Activated CD4-positive, alpha-beta T cell treated with anti-CD3 and anti-CD28 coated beads for 1 hour (primary cell): Measurements from ENCODE around the gene MLC1.

Experiments
- DNase-seq: peaks from one replicate; pipeline ENCODE4 v3.0.0-alpha.2; 2020

MLC1 gene

DNA sequence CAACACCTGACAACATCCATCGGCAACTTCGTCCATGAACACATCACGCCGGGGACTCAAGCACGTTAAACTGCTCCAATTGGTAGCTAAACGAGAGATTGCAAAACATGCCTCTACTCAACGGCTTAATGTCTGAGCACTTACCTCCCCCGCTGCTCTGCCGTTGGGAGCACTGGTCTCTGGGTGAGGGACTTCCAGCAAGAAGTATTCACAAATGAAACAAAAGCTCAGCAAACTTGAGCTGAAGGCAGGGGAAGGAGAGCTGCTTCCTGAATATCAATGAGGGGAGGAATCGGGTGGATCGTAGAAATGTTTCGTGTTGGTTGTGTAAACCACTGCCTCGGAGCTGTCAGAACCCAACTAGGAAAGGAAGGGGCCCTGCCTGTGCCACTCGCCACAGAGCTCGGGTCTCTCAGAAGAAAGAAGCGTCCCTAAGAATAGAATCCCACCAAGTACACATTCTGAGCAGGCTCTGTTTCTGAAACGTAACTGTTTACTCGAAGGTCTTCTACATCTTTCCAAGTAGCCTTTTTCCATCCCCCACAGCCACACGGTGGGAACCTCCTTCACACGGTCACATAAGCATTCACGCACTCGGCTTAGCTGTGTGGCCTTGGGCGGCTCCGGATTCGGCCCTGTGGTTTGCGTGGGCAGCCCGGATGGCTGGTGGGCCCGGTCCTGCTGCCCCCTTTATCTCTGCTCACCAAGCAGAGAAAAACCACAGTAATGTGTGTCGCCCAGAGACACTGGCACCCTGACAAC lies at the start of gene MLC1:
Gene MLC1 (minus strand): TSS at position 216 of the 762 bp plus-strand sequence. CDS start 524 bp downstream, outside the sequence.
- DNase-seq: no peak

DNA sequence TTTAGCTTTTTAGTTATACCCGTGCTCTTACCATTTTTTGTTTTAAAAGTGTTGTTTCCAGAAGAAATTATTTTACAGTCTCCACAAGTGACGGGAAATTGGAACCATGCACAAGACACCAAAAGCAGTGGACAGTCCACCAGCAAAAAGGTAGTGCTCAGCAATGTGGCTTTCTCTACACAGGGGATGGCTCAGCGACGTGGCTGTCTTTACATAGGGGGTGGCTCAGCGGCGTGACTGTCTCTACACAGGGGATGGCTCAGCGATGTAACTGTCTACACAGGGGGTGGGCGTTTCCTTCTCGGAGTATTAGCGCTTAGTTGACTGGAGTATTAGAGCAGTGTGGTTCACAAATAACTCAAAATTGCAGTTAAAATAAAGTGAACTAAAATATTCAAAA lies 49.3 kb upstream of the MLC1 start:
- DNase-seq: no peak

DNA sequence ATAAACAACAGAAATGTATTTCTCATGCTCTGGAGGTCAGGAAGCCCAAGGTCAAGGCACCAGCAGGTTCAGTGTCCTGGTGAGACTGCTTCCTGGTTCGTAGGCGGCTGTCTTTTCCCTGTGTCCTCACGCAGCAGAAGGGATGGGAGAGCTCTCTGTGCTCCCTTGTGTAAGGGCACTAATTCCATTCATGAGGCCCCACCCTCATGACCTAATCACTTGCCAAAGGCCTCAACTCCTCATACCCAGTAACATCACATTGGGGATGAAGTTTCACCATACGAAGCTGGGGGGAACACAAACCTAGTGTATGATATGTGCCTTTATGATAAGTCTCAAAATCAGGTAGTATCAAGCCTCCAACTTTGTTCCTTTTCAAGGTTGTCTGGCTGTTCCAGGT lies 46.7 kb upstream of the MLC1 start:
- no peak for DNase-seq

DNA sequence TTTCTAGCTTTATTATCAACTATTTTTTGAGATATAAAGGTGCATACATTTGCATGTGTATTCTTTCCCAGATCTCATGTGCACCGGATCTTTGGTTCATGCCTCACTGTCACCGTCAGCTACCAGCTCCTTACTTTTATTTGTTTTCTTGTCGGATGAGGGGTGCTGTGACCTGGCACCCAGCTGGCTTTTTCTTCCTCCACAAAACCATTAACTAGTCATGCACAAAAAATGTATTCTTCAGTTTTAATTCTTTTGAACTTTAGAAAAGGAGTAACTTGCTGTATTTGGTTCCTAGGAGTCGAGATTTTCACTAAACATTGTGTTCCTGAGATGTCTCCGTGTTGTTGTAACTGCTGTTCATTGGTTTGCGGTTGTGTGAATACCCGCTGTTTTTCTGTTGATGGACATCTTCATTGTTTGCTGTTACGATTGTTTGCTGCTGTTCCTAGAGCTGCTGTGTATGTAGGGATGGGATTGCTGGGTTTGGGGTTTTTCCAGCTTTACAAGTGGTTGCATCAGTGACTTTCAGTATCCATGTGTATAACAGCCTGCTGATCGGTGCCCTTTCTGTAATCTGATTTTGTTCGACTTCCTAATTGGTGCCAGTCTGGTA lies 44.0 kb upstream of the MLC1 start:
- DNase-seq: no peak

DNA sequence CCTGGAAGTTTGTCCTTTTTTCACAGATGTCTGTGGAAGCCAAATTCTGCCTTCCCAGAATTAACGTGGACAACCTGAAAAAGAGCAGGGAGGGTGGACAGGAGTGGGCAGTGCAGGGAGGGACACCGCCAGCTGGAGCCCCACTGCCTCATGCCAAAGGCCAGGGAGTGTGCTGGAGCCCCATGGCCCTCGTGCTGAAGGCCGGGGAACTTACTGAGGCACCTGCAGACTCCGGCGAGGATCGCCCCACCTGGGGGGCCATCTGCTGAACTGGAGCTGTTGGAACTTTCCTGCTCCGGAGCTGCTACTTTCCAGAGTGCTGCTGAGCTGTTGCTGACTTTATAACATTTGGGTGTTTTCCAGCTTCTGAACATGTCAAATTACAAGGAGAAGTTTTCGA lies 39.8 kb upstream of the MLC1 start:
- no peak for DNase-seq

DNA sequence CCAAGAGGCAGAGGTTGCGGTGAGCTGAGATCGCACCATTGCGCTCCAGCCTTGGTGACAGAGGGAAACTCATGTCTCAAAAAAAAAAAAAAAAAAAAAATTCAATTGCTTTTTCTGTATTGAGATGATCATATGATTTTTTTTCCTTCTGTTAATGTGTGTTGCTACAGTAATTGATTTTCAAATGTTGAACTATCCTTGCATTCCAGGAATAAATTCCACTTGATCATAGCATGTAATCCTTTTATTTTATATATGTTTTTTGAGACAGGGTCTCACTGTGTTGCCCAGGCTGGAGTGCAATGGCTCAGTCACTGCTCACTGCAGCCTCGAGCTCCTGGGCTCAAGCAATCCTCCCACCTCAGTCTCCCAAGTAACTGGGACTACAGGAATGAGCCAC lies 37.9 kb upstream of the MLC1 start:
- DNase-seq: no peak

DNA sequence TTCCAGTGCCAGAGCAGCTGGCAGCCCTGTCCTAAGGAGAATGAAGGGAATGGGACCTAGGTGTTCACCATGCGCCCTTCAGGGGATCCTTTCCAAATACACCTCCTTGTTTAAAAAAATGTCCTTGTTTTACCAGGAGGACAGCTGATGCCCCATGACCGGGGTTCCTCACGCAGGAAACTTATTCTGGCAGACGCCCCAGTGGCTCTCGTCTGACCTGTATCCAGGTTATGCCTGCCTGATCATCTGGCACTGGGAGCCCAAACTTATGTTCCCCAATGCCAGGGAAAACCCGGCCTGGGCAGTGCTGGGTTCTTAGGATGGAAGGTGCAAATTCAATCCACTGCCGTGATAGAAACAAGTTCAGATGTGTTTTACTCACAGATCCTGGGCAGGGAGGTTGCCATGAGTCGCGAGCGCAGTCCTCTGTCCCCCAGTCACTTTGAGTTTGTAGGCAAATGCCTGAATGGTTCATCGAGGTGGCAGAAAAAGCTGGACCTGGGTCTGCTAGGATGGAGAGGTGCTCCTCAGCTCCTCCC lies 36.0 kb upstream of the MLC1 start:
- no peak for DNase-seq

DNA sequence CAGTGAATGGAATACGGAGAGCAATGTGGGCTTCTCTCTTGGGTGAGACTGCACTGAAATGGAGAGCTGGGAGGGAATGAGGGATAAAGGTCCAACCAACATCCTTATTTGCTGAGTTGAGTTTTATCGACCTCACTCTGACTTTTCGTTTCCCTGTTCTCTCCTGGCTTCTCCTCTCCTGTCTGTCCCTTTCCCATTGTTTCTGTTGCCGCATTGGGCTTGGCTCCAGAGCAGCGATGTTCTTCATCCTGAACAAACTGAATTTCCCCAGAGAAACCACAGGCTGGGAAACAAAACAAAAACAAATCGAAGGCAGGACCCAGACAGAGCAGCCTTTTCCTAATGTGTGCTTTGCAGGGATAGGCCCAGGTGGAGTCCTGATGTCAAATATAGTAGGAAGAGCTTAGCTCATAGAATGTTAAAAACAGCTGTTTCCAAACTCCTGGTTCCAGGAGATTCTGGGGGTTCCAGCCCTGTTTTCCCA lies 34.6 kb upstream of the MLC1 start:
- DNase-seq: no peak

DNA sequence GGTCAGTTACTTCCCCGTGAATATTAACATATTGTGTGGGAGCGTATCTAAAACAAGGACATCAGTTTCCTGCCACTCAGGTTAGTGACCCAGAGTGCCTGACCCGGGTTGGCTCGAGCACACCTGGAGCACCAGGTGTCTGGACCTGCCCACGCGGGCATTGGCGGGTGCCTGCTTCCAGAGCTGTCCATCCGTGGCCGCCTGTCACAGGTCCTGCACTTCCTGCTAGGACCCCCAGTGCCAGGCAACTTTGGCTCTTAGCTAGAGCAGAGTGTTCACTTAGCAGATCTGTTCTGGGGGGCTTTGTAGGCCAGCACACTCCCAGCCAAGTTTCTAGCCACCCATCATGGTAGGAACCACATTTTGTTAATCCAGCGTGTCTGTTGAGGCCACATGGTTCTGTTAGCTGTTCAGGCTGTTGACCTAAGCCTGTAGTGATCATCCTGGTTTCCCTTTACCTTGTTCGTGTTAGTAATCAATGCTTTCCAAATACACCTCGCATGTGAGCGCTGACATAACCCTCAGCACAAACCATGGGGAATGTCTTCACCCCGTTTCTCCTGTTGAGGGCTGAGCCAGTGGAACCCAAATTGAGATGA lies 34.0 kb upstream of the MLC1 start:
- DNase-seq: no peak

DNA sequence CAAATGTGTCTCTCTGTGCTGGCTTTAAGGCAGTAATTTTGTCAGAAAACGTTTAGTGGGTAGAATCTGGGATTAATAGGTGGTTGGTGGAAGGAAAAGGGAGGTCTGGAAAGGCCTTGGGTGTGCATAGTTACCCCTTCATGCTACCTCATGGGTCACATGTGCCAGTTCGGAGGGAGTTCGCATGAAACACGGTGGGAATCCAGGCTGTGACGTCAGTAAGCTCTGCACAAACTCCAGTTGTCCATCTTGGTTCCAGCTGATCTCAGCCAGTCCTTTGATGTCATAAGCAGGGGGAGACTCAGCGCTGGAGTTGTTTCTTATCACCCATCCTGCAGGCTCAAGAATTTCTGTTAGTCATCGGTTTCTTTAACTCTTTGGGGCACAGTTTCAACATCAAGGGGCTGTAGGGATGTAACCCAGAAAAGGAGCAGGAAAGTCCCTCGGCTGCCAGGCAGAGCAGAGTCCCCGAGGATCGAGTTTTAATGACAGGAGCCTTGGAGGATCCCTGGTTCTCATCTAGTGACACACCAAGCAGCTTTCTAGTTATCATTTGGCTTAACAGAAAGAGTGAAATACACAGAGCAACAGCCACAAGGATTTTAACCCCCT lies 33.4 kb upstream of the MLC1 start:
- DNase-seq: no peak

DNA sequence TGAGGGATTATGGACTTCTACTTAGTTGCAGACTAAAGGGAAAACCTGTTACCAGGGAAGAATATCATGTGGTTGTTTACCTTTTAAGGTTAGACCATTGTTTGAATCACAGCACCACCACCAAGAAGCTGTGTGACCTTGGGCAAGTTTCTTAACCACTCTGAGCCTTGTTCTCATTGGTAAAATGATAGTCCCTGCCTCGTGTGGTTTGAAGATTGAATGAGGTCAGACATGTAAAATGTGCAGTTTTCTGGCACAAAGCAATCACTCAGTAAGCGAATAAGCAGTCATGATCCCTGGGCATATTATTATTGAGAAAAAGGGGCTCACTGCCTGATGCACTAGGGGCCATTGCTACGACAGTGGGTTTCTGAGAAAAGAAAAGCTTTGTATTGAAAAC lies 32.9 kb upstream of the MLC1 start:
- DNase-seq: no peak

DNA sequence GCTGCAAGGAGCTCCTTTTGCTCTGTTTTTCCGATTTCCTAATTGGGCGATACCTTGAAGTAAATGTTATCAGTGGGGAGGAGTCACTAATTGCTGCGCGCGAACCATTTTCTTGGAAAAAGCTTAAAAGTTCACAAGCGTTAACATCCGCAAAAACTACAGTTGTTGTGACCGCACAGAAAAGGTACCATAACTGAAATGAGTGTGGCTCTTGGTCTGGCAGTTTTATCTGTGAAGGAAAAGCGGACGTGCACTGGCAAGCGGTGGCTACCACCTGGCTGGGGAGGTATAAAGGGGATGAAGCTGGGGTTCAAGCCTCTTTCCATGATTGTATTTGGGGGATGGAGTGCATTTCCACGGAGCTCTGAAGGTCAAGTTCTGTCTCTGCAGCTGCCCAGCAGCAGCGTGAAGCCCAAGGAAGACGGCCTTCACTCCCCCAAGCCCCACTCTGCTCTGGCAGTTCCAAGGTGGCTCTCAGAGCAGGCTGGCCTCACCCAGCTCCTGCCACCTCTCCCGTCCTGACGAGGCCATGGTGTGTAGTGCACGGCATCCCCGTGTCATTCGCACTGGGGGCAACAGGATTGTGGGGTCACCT lies 32.0 kb upstream of the MLC1 start:
- DNase-seq: no peak

DNA sequence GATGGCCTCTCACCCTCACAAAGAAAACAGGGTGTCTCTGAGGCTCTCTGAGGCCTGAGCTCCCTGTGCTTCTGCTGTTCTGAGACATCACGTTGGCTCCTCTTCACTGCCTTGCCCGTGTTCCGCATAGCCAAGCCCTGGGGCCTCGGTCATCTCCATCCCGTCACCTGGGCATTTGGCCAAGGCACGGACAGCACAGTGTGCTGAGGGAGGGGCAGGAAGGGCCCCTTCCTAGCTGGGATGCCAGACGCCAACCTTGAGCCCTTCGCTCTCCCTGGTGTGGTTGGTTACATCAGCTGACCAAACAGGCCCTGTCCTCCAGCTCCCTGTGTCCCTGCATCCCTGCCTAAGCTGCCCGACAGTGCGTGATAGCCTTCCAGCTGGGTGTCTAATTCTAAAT lies 30.5 kb upstream of the MLC1 start:
- DNase-seq: no peak

DNA sequence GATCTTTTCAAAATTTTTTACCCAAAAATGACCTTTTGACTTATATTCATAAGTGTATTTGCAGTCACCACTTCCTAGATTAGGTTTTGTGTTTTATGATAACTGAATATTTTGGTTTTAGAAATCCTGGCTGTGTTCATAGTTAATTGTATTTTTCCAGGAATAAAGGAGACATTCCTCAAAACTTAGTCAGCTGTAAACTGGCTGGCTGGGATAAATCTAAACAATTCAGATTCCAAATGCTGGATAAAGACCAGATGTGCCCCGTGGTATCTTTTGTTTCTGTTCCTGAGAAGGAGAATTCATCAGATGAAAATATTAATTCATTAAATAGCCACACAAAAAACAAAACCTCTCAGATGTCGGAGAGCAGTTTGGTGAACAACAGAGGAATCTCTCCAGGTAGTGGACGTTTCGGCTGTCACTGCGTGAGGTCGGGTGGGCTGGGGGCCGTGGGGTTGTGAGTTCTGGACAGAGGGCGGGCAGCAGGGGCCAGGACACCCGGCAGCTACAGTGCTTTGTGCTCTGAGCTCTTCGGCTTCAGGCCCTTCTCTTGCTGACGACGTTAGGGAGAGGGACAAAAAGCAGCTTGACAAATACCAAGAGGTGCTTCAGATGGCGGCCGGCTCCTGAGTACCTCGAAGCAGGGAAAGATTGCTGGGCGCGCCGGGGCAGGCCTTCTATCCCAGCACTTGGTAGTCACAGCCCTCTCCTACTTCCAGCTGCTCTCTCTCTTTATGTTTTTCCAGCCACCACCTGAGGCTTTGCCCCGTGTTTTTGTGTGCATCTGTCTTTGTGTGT lies 29.2 kb upstream of the MLC1 start:
- DNase-seq: no peak

DNA sequence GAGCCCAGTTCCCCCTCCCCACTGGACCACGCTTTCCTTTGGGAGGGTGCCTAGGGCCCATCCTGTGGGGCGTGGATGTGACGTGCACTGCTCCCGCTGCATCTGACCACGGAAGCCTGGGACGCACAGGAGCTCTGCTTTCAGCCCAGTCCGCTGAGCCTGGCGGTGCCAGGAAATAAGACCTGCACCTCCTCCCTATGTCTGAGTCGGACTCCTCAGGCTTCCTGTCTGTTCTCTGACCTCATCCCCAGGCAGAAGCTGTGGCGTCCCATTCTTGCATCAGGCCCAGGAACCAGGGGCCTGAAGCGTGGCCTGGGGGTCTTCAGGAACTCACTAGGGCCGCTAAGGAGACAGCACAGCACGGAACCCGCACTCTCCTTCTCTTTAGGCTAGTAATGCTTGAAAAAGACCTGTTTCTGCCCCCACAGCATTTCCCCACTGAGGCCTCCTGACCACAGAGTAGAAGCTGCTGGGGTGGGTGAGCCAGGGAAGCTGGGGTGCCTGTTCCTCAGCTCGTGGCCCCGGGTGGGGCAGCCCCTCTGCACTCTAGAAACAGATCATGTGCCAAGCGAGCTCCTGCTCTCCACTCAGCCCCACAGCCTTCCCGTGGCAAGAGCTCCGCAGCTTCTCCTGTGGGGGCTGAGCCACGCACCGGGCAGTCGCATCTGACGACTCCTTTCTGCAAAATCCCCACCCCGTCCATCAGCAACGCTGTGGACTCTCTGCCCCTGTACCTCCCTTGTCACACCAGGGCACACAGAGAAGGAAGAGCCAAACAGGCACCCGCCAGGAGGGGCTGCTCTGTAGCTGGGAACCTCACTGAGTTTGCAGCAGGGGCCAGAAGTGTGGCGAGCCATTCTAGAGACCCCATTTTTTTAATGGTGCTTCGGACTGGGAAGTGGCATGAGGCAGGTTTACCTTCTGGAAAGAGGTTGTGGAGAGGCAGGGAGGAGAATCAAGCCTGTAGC lies 27.2 kb upstream of the MLC1 start:
- no peak for DNase-seq

DNA sequence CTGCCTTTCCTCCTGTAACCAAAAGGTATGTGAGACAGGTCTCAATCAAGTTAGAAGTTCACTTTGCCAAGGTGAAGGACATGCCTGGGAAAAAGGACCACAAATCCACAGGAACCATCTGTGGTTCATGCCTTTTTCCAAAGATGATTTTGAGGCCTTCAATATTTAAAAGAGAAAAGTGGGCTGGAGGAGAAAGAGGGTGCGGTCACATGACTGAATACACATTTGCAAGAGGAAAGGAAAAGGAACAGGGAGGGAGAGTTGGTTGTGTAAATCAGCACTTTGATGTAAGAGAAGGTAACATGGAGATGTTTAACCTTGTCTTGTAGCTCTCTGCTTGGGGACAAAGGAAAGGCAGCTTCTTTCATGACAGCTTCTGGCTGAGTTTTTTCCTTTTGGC lies 25.8 kb upstream of the MLC1 start:
- no peak for DNase-seq

DNA sequence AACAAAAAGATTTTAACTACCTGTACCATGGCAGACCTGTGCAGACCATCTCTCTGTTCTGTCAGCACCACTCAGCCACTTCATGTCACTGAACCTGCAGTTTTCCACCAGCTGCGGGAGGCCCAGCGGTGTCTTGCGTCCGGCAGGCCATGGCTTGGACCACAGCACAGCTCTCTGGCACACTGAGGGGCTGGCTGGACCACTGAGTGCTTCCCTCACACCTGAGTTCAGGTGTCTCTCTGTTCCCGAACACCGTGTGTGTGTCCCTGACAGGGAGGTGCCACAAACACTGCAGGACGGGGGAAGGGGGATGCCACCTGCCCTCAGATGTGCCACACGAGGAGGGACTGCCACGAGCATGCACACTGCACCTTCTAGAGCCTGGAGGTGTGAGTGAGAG lies 22.3 kb upstream of the MLC1 start:
- DNase-seq: no peak

DNA sequence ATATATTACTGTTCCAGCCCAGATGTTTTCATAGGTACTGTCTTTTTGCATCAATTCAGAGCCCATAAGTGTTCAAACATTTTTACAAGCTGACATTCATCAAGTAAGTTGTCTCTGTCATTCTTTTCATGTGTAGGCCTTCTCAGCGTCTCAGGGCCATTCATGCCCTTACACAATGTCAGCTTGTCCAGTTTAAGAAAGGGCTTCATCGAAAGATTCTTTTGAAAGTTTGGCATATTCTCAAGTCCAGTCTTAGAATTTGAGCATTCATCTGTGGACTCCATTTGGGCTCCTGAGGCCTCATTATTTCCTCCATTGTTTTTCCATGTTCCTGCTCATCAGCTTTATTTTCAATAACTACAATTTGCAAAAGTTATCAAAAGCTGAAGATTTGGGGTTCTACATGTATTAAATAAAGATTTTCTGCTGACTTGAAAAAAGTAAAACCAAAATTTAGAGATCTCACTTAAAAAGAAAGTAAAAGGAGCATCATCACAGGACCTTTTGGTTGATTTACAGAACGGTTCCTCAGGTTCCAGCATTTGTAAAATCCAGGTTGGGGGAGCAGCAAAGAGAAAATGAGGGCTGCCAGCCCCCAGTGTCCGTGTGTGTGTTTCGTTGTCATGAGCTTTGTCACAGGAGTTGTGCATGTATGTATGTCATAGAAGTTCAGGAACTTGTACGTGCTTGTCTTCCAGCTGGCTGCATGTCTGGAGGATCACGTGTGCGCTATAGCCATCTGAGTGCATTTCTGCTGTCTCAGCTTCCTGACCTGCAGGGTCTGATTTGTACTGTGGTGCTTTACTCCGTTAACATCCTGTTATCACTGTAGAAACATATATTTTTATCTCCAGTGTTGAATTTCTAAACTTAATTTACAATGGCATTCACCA lies 20.2 kb upstream of the MLC1 start:
- DNase-seq: no peak

DNA sequence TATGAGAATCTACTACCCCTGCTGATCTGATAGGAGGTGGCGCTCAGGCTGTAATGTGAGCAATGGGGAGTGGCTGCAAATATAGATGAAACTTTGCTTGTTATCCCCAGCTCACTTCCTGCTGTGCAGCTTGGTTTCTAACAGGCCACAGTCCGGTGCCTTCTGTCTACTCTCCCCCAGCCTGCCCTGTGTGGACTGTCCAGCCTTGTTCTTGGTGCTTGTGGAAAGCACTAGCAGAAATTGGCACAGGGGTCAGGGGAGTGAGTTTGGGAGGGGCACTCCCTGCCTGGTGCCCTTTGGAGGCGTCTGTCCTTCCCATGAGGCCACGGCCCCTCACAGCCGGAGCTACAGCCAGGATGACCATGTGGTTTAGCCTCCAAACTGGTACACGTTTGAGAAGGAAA lies 18.9 kb upstream of the MLC1 start:
- DNase-seq: no peak

DNA sequence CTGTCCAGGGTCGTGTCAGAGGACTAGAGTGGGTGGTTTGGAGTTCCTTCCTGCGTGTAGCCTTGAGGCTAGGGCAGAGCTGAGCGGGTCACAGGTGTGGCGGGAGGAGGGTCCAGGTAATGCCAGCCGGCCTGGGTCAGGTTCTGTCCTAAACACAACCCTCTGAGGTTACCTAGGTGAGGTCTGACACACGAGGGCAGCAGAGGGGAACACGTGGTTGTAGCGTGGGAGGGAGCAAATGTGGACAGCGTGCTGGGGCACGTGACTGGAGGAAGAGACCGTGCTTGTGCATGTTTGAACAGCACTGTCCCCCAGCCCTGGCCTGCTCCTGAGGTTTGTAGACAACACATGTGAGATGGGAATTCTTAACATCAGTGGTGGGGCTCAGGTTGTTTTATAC lies 17.7 kb upstream of the MLC1 start:
- no peak for DNase-seq
